ENCODE data around the gene DENND1A.

DNA sequence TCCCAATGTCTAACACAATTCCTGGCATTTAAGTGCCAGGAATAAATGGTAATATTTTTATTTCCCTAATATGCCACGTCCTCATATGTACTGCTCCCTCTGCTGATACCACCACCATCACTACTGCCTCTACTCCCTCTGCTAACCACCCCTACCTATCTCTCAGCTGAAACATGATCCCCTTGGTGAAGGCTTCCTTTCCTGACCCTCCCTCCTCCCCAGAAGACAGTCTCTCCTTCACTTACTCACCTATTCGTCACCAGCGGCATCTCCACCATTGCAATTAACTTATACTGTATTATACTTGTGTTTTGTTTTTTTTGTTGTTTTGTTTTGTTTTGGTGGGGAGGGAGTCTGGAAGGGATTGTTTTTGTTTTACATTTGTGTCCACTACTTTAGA, 4.8 kb downstream of the DENND1A start:
- TF ChIP-seq, protein P1, sequence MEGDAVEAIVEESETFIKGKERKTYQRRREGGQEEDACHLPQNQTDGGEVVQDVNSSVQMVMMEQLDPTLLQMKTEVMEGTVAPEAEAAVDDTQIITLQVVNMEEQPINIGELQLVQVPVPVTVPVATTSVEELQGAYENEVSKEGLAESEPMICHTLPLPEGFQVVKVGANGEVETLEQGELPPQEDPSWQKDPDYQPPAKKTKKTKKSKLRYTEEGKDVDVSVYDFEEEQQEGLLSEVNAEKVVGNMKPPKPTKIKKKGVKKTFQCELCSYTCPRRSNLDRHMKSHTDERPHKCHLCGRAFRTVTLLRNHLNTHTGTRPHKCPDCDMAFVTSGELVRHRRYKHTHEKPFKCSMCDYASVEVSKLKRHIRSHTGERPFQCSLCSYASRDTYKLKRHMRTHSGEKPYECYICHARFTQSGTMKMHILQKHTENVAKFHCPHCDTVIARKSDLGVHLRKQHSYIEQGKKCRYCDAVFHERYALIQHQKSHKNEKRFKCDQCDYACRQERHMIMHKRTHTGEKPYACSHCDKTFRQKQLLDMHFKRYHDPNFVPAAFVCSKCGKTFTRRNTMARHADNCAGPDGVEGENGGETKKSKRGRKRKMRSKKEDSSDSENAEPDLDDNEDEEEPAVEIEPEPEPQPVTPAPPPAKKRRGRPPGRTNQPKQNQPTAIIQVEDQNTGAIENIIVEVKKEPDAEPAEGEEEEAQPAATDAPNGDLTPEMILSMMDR (IDR thresholded peaks at IDR 0.05): no peak
- TF ChIP-seq POLR2A (IDR thresholded peaks at IDR 0.05): no peak
